Measurements from ENCODE around the gene ADGRG6. TPM values are rescaled to one million over a fixed set of nuclear protein-coding genes. Genes with fewer than 3 reads are reported as not detected.

The ADGRG6 gene
- total and polyA plus RNA-seq, 10 of the 15 experiments (the other 5 are each of a cell fraction or from before 2014, with no cell fraction given): 0.01 to 0.24 (median 0.13) TPM; not detected in 7

GRCh38 chr6:142446576-142446975, 144.8 kb downstream of the ADGRG6 start:
- intact Hi-C loops (cut with micrococcal nuclease; ENCODE audit: unreplicated experiment) (no loop called here), in situ Hi-C loops (cut with MboI) (no loop called here)
- Histone ChIP-seq H3K4me1 (ENCODE audit: control insufficient read depth, insufficient read depth, low read length) (no peaks in the 10 kb centered on the region), H3K36me3 (ENCODE audit: control insufficient read depth in 2 of 2, insufficient read depth in 2 of 2, low read length in 1 of 2) (no peaks in the 10 kb centered on the region), H3K4me3 (no peak overlapping the region), H4K20me1 (ENCODE audit: control insufficient read depth, insufficient read depth) (no peaks in the 10 kb centered on the region), H3K4me2 (ENCODE audit: control insufficient read depth, insufficient read depth) (no peak overlapping the region), H2AFZ (ENCODE audit: control insufficient read depth, low read depth, low read length) (no peak overlapping the region), H3K27me3 (replicated peaks in 1 of 2; ENCODE audit: control insufficient read depth in 2 of 2, insufficient read depth in 2 of 2, low read length in 1 of 2) (no peaks in the 10 kb centered on the region; a peak in 1 of 4 replicates), H3K27ac (ENCODE audit: control insufficient read depth, insufficient read depth) (no peak overlapping the region), H3K9me3 (replicated peaks; ENCODE audit: control insufficient read depth, insufficient read depth, low read length) (no peaks in the 10 kb centered on the region), H3K79me2 (ENCODE audit: control insufficient read depth, insufficient read depth, low read length) (no peaks in the 10 kb centered on the region), H3K9ac (ENCODE audit: control insufficient read depth, insufficient read depth, low read length) (no peak overlapping the region)
- WGBS (ENCODE audit: insufficient coverage, insufficient replicate concordance, low lambda C conversion rate, missing lambda C conversion rate): 24% methylated on average over 4 of the region's 4 CpGs
- ChIA-PET CTCF (interaction anchor here (1.4 kb wide), 1 partner anchor 10 kb away, joined by 3 read pairs; no protein-coding TSS in a partner anchor), POLR2A (no interaction called here), SMC1A (ENCODE audit: uncharacterized antibody, unreplicated experiment) (no interaction called here), RAD21 (ENCODE audit: unreplicated experiment) (no interaction called here)
- DNase-seq (ENCODE audit: low read depth, low spot score): no peak
- no peak for ATAC-seq
- BruUV-seq (replicated peaks): no TSS peak
- FAIRE-seq: no peak
- TF ChIP-seq DPF2 (IDR thresholded peaks at IDR 0.05) (no peak), PRDM15 (CRISPR knock-in tag; IDR thresholded peaks at IDR 0.05) (no peak)

GRCh38 chr6:142448091-142448729, 146.4 kb downstream of the ADGRG6 start:
- Histone ChIP-seq H3K9me3 (replicated peaks; ENCODE audit: control insufficient read depth, insufficient read depth, low read length) (no peaks in the 10 kb centered on the region), H3K9ac (ENCODE audit: control insufficient read depth, insufficient read depth, low read length) (no peak overlapping the region), H3K4me1 (ENCODE audit: control insufficient read depth, insufficient read depth, low read length) (no peaks in the 10 kb centered on the region), H3K27me3 (replicated peaks in 1 of 2; ENCODE audit: control insufficient read depth in 2 of 2, insufficient read depth in 2 of 2, low read length in 1 of 2) (no peaks in the 10 kb centered on the region; a peak in 1 of 4 replicates), H3K36me3 (ENCODE audit: control insufficient read depth in 2 of 2, insufficient read depth in 2 of 2, low read length in 1 of 2) (no peaks in the 10 kb centered on the region), H4K20me1 (ENCODE audit: control insufficient read depth, insufficient read depth) (no peaks in the 10 kb centered on the region), H2AFZ (ENCODE audit: control insufficient read depth, low read depth, low read length) (no peak overlapping the region), H3K4me2 (ENCODE audit: control insufficient read depth, insufficient read depth) (no peak overlapping the region), H3K4me3 (no peak overlapping the region), H3K27ac (ENCODE audit: control insufficient read depth, insufficient read depth) (no peak overlapping the region), H3K79me2 (ENCODE audit: control insufficient read depth, insufficient read depth, low read length) (no peaks in the 10 kb centered on the region)
- WGBS (ENCODE audit: insufficient coverage, insufficient replicate concordance, low lambda C conversion rate, missing lambda C conversion rate): 14% methylated on average over 4 of the region's 4 CpGs
- intact Hi-C loops (cut with micrococcal nuclease; ENCODE audit: unreplicated experiment) (no loop called here), in situ Hi-C loops (cut with MboI) (no loop called here)
- RAD21 ChIA-PET (ENCODE audit: unreplicated experiment): no interaction called here
- BruUV-seq (replicated peaks): no TSS peak
- POLR2A ChIA-PET: no interaction called here
- SMC1A ChIA-PET (ENCODE audit: uncharacterized antibody, unreplicated experiment): no interaction called here
- no peak for FAIRE-seq
- no peak for DNase-seq (ENCODE audit: low read depth, low spot score)
- no peak for ATAC-seq
- CTCF ChIA-PET: interaction anchor here (1.6 kb wide), 1 partner anchor 27 kb away, joined by 5 read pairs; no protein-coding TSS in a partner anchor
- TF ChIP-seq CTCF (IDR thresholded peaks at IDR 0.05 in 2 of 3, conservative IDR thresholded peaks at IDR 0.05 in 1 of 3; ENCODE audit: control insufficient read depth in 2 of 3, extremely low read depth in 1 of 3, insufficient read depth in 1 of 3, low read depth in 3 of 3, low read length in 3 of 3) (no peak), IKZF1 (conservative IDR thresholded peaks at IDR 0.05) (no peak), DPF2 (IDR thresholded peaks at IDR 0.05) (no peak), USF1 (IDR thresholded peaks at IDR 0.05; ENCODE audit: borderline replicate concordance, extremely low read length, insufficient read depth, low read depth, low read length) (no peak), CBX5 (IDR thresholded peaks at IDR 0.05; ENCODE audit: low read depth) (no peak), SREBF1 (IDR thresholded peaks at IDR 0.05; ENCODE audit: low read length) (no peak)
